Uterus (tissue), 2 donors: ENCODE results near the gene GUCY2F.

Experiments
- POLR2A ChIP-seq, 2 donors: fragments of 450-650 bp; IDR thresholded peaks; one replicate each; pipeline ENCODE4 v1.6.1; 2016; ENCODE audit warnings: antibody characterized with exemption in 2 of 2, mild to moderate bottlenecking in 1 of 2, moderate library complexity in 1 of 2
- TF ChIP-seq, protein P1 (sequence below), 4 experiments: fragments of 200-600 bp in 2 of 4; fragments of 450-650 bp in 2 of 4; sonication (generic) in 2 of 4; IDR thresholded peaks; one replicate each; pipeline ENCODE4 v1.5.1; 2016 to 2019; ENCODE audit warnings: antibody characterized with exemption in 4 of 4, mild to moderate bottlenecking in 2 of 4, moderate library complexity in 1 of 4

DNA sequence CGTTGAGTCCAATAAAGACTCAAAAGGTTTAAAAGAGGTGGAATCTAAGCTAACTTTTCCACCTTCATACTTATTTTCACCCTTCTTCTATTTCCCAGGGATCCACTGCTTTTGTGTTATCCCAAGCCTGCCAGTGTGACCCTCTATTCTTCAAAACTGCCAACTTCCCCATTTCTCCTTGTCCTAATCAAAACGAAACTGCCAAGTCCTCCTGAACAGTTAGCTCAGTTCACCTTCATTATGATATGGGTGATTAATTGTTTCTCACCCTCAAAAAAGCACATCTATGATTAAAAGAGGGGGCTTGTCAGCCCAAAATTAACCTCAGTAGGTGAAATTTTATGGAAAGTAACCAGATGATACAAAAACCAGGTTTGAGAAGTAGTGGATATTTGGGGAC lies 108.4 kb downstream of the GUCY2F start:
- TF ChIP-seq, protein P1, sequence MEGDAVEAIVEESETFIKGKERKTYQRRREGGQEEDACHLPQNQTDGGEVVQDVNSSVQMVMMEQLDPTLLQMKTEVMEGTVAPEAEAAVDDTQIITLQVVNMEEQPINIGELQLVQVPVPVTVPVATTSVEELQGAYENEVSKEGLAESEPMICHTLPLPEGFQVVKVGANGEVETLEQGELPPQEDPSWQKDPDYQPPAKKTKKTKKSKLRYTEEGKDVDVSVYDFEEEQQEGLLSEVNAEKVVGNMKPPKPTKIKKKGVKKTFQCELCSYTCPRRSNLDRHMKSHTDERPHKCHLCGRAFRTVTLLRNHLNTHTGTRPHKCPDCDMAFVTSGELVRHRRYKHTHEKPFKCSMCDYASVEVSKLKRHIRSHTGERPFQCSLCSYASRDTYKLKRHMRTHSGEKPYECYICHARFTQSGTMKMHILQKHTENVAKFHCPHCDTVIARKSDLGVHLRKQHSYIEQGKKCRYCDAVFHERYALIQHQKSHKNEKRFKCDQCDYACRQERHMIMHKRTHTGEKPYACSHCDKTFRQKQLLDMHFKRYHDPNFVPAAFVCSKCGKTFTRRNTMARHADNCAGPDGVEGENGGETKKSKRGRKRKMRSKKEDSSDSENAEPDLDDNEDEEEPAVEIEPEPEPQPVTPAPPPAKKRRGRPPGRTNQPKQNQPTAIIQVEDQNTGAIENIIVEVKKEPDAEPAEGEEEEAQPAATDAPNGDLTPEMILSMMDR (IDR thresholded peaks at IDR 0.05): no peak
- TF ChIP-seq POLR2A (IDR thresholded peaks at IDR 0.05): no peak
